ENCODE data around the gene TMEM212. TPM values are rescaled to one million over a fixed set of nuclear protein-coding genes. Genes with fewer than 3 reads are reported as not detected.

TMEM212 gene
- total and polyA plus RNA-seq, 9 of the 15 experiments (the other 6 are each of a cell fraction or from before 2014, with no cell fraction given) = not detected

- H3K9me3 ChIP-seq (replicated peaks; ENCODE audit: control insufficient read depth, insufficient read depth, low read depth, low read length) = no peaks in the 10 kb centered on the region
- peak; percentile 65 for FAIRE-seq
- no peaks in the 10 kb centered on the region for H3K27me3 ChIP-seq (ENCODE audit: control insufficient read depth in 2 of 2, insufficient read depth in 2 of 2, low read length in 2 of 2)
- H2AFZ ChIP-seq (ENCODE audit: low read depth, low read length) = peak overlapping the region; percentile 84
- in situ Hi-C loops (cut with MboI) = no loop called here
- H3K4me1 ChIP-seq (replicated peaks in 1 of 2; ENCODE audit: control insufficient read depth in 2 of 2, insufficient read depth in 2 of 2, low read length in 2 of 2) = peaks cover 16 to 35% of the 10 kb centered on the region in 2 experiments
- H3K4me3 ChIP-seq = no peak overlapping the region
- intact Hi-C loops (cut with micrococcal nuclease) = loop anchor here (5.0 kb wide), 2 partner anchors 148 to 352 kb away; partner anchors contain the start of gene TNIK
- no peaks in the 10 kb centered on the region for H4K20me1 ChIP-seq (replicated peaks; ENCODE audit: control insufficient read depth, insufficient read depth, low read length)
- peak overlapping the region; percentile 51 for H3K4me2 ChIP-seq (ENCODE audit: insufficient read depth, low read length)
- peak overlapping the region; percentile 81 for H3K27ac ChIP-seq (ENCODE audit: extremely low read depth, low read depth, low read length)
- DNase-seq (ENCODE audit: extremely low read depth in 1 of 4, low spot score in 3 of 4) = peak in 3 of 4 experiments; percentile 29 to 85 (median 70)
- no peaks in the 10 kb centered on the region for H3K36me3 ChIP-seq (ENCODE audit: control insufficient read depth, insufficient read depth, low read length)
- CTCF ChIA-PET (ENCODE audit: low intra/inter-chr PET ratio) = no interaction called here
- no TSS peak for BruUV-seq (replicated peaks)
- POLR2A ChIA-PET = interaction anchor here (0.6 to 1.6 kb wide), 9 partner anchors 8 to 541 kb away, joined by 3 to 5 read pairs (median 3); no protein-coding TSS in a partner anchor
- WGBS (ENCODE audit: insufficient coverage, low coverage, missing lambda C conversion rate) = 13% methylated on average over 4 of the region's 4 CpGs
- H3K9ac ChIP-seq (ENCODE audit: insufficient read depth in 1 of 2, low read depth in 2 of 2, low read length in 2 of 2) = peak overlapping the region in 1 of 2 experiments; percentile 32; a peak in 2 of 4 replicates
- H3K9me1 ChIP-seq (ENCODE audit: control insufficient read depth, insufficient read depth, low read length) = no peaks in the 10 kb centered on the region
- peak; percentile 40 for ATAC-seq
- H3K79me2 ChIP-seq (ENCODE audit: control insufficient read depth, insufficient read depth, low read length) = peaks cover 19% of the 10 kb centered on the region; the same call in 2 of the 3 replicates
- TF ChIP-seq ARID3A (IDR thresholded peaks at IDR 0.05; ENCODE audit: borderline replicate concordance, low read depth, low read length) (no peak), FOXP1 (CRISPR knock-in tag; IDR thresholded peaks at IDR 0.05) (no peak), ZNF239 (CRISPR knock-in tag; IDR thresholded peaks at IDR 0.05) (peak; percentile 62), NONO (IDR thresholded peaks at IDR 0.05; ENCODE audit: low read depth in 2 of 2, low read length in 1 of 2) (no peak), HBP1 (CRISPR knock-in tag; IDR thresholded peaks at IDR 0.05) (no peak), ZNF184 (CRISPR knock-in tag; IDR thresholded peaks at IDR 0.05) (no peak), FOXA1 (IDR thresholded peaks at IDR 0.05; ENCODE audit: borderline replicate concordance) (no peak), RFX1 (IDR thresholded peaks at IDR 0.05) (no peak), U2AF1 (optimal IDR thresholded peaks at IDR 0.05; ENCODE audit: low read depth, low read length) (no peak), ATF1 (CRISPR knock-in tag; IDR thresholded peaks at IDR 0.05) (no peak), ATF1 (tag; IDR thresholded peaks at IDR 0.05) (peak; percentile 76), POLR2G (IDR thresholded peaks at IDR 0.05; ENCODE audit: low read depth, low read length) (no peak), HMGN3 (IDR thresholded peaks at IDR 0.05; ENCODE audit: borderline replicate concordance, extremely low read depth, insufficient read length, low read depth, low read length) (no peak), HOXB6 (CRISPR knock-in tag; IDR thresholded peaks at IDR 0.05; ENCODE audit: borderline replicate concordance) (no peak), IRF1 (CRISPR knock-in tag; IDR thresholded peaks at IDR 0.05; ENCODE audit: borderline replicate concordance) (no peak), CBFA2T3 (IDR thresholded peaks at IDR 0.05) (peak; percentile 55), CTCFL (IDR thresholded peaks at IDR 0.05; ENCODE audit: borderline replicate concordance, insufficient read depth, low read depth, low read length, poor library complexity, severe bottlenecking) (no peak)
Observed at GRCh38 chr3:171813897-171814460, 29.2 kb upstream of the TMEM212 start.
